GM19351 (cell line): ENCODE data around the gene DEFB108B.
"Not testable (repeated sequence)": the region's sequence is repeated elsewhere in the genome, so short reads cannot be mapped to it uniquely, and the experiment has no call there.

Experiments
- ATAC-seq: cut with Tn5 transposase; IDR thresholded peaks from one replicate; pipeline ENCODE4 v1.9.1; 2021; ENCODE audit warnings: mild to moderate bottlenecking, moderate library complexity; ENCODE audit not compliant: unreplicated experiment

Gene DEFB108B

DNA sequence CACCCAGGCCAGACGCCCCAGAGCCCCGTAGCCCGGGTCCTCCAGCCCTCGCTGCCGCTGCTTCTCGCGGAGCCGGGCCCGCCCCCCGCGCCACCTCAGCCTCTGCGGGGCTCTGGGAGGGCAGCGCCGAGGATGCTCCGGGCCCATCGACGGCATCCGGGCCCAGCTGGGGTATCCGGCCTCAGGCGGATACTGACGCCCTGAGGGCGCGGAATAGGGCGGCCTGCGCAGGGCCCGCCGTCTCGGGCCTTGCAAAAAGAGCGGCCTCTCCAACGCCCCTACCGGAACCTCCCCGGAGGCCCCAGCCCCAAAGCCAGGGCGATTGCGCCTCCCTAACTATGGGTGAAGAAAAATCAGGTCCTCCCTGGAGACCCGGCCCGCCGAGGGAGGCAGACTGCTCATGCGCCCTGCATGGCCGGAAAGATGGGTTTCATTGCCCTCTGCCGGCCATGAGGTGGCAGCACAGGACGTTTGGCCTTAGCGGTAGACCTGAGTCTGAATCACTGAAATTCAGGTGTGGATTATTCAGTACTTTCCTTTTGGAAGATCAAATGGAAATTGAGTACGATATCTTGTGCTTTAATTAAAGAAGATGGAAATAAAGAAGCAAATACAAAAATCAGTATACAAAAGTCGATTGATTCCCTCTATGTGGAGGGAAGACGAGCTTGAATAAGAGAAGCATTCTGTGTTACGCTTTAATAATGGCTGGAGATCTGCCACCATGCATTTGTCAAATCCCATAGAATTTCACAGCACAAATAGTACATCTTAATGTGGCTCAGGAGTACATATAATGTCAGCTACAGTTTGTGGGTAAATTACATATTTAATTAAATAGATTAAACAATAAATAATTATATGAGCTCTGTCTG lies 19.3 kb upstream of the DEFB108B start:
- ATAC-seq, result not testable (repeated sequence)

GRCh38 chr11:71821539-71821938 lies 11.5 kb upstream of the DEFB108B start:
- not testable (repeated sequence) for ATAC-seq

DNA sequence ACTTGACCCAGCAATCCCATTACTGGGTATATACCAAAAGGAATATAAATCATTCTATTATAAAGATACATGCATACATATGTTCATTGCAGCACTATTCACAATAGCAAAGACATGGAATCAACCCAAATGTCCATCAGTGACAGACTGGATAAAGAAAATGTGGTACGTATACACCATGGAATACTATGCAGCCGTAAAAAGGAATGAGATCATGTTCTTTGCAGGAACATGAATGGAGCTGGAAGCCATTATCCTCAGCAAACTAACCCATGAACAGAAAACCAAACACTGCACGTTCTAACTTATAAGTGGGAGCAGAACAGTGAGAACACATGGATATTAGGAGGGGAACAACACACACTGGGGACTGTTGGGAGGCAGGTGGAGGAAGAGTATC lies 3.8 kb upstream of the DEFB108B start:
- not testable (repeated sequence) for ATAC-seq

DNA sequence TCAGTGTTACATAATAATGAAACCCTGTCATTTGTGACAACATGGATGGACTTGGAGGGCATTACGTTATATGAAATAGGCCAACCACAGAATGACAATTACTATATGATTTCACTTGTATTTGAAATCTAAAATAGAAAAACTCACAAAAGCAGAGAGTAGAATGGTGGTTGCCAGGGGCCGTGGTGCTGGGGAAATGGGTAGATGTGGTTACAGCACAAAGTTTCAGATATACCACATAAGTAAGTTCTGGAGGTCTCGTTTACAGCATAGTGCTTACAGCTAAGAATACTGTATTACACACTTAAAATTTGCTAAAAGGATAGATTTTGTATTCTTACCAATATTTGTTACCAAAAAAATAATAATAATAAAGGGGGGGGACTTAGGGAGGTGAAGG lies 3.3 kb upstream of the DEFB108B start:
- not testable (repeated sequence) for ATAC-seq

DNA sequence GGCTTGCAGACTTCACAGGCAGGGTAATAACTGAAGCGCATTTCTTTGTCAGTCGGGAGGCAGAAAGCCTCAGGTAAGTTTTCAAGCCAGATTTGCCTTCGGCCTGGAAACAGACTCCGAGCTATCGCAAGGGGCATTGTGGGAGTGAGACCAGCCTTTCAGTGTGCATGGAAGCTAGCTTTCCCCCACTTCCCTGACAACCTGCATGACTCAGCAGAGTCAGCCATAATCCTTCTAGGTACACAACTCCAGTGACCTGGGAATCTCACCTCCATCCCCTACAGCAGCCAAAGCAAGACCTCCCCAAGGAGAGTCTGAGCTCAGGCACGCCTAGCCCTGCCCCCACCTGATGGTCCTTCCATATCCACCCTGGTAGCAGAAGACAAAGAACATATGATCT lies 9.7 kb downstream of the DEFB108B start:
- ATAC-seq, result not testable (repeated sequence)

DNA sequence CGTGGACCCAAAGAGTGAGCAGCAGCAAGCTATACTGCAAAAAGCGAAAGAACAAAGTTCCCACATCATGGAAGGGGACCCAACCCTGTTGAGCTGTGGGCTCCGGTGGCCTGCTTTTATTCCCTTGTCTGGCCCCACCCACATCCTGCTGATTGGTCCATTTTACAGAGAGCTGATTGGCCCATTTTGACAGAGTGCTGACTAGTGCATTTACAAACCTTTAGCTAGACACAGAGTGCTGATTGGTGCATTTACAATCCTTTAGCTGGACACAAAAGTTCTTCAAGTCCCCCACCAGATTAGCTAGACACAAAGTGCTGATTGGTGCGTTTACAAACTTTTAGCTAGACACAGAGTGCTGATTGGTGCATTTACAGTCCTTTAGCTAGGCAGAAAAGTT lies 10.4 kb downstream of the DEFB108B start:
- ATAC-seq, result not testable (repeated sequence)

DNA sequence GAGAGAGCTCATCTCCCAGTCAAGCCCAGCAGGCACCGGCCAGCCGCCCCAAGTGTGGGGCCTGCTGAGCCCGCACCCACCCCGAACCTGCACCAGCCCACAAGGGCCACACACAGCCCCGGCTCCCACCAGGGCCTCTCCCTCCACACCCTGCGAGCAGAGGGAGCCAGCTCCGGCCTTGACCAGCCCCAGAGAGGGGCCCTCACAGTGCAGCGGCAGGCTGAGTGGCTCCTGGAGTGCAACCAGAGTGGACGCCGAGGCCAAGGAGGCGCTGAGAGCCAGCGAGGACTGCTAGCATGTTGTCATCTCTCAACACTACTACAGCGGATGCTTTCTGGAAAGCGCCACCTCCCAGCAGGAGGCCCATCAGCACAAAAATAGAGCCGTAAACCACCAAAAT lies 10.9 kb downstream of the DEFB108B start:
- no peak for ATAC-seq

DNA sequence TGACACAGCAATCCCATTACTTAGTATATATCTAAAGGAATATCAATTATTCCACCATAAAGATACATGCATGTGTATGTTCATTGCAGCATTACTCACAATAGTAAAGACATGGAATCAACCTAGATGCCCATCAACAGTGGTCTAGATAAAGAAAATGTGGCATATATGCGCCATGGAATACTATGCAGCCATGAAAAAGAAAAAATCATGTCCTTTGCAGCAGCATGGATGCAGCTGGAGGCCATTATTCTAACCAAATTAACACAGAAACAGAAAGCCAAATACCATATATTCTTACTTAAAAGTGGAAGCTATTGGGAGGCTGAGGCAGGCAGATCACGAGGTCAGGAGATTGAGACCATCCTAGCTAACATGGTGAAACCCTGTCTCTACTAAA lies 20.9 kb downstream of the DEFB108B start:
- ATAC-seq, result not testable (repeated sequence)

- ATAC-seq, result not testable (repeated sequence)
These were observed 22.9 kb downstream of the DEFB108B start for GRCh38 chr11:71855880-71856279.

DNA sequence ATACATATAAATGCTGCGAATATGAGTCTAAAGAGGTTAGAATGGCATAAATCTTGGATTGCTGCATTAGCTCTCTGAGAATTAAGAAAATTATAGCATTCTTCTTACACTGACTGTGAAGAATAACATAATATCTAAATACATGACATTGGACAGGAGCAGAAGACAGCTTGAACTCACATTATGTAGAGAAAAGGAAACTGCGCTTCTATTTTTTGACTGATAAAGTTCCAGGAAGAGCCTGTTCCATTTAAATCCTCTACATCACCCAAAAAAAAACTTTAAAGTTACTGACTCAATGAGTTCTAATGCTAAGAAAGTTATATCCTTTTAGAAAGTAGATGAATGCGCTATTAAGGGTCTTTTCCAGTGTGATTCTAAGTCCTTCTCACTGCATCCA lies 27.8 kb downstream of the DEFB108B start:
- ATAC-seq, result not testable (repeated sequence)

DNA sequence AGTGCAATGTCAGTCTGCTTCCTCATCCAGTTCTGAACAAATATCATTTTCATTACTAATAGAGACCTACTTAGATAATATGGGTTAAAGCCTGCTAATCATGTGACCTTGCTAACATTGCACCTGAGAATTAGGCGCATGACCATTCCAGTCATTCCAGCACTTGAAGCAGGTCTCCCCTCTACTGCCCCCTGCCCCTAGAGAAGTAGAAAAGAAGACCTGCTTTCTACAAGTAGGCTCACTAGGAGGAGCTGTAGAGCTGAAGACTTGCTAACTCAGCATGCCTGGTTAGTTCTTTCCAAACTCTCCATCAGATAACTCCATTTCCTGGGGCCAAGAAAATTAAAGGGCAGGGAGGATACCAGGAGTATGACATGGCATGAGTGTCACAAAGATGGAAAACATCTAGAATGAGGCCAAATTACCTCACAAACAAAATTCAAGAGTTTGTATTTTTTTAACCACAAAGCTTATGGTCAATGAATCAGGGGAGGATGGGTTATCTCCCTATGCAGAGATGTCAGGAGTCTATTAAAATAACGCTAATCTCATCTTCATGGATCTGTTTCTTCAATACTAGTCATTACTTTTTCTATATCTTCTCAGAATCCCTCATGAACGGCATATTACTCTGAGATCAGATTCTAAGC lies 31.1 kb downstream of the DEFB108B start:
- not testable (repeated sequence) for ATAC-seq

DNA sequence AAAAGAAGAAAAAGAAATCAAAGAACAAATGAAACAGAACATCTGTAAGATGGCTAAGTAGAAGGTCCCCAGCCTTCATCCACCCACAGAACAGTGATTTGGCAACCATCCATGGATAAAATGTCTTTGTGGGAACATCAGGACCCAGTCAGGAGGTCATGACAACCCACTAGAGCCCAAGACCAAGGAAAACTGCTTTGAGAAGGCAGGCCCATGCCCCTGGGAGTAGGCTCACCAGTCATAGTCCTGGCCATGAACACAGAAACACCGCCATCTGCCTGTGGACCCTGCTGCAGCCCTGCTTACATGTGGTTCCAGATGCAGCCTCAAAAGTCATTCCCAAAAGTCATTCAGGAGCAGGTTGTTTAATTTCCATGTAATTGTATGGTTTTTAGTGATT lies 34.2 kb downstream of the DEFB108B start:
- not testable (repeated sequence) for ATAC-seq

DNA sequence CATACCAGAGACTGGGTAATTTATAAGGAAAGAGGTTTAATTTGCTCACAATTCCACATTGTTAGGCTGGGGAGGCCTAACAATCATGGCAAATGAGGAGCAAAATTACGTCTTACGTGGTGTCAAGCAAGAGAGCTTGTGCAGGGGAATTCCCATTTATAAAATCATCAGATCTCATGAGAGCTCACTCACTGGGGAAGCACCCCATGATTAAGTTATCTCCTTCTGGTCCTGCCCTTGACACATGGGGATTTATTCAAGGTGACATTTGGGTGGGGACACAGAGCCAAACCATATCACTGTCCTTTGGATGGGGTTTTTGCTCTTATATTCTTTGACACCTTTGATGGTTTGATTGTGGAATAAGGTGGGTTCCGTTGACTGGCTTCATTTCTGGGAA lies 36.9 kb downstream of the DEFB108B start:
- not testable (repeated sequence) for ATAC-seq

- ATAC-seq, result not testable (repeated sequence)
These were observed 37.7 kb downstream of the DEFB108B start for GRCh38 chr11:71870661-71871060.

DNA sequence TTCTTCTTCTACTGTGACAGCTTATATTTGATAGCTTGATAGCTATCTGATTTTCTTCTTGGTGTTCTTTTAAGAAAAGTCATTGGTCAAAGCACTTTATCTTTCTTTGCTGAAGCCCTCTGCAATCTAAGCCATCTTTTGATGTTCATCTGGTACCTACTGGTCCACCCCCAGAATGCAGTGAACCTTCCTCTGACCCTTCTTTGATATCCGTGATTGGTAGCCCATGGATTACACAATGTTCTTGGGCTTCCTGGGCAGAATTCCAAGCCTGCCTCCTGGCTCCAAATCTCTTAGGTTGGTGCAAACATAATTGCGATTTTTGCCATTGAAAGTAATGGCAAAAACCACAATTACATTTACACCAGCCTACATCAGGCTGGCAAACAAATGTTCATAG lies 43.3 kb downstream of the DEFB108B start:
- not testable (repeated sequence) for ATAC-seq

- not testable (repeated sequence) for ATAC-seq
These were observed 45.1 kb downstream of the DEFB108B start, which contains the start of gene DEFB131B for GRCh38 chr11:71878059-71878458. TSS of gene DEFB131B (plus strand) at chr11:71878453. CDS start at chr11:71878453, 0 bp downstream.

DNA sequence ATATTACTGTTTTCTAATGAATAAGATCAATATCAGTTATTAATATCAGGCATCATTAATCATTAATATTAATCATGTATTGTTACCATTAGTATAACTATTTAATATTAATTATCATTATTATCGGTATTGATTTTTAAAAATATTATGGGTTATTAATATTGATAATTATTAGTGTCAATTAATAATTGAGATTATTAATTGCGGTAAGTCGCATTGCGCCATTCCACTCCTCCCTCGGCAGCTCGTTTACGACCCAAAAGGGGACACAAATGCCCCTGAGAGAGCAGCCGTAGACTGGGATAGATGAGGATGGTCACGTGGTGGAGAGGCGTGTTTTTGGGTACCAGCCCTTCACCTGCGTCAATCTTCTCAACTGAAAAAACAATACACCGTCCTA lies 52.8 kb downstream of the DEFB108B start:
- ATAC-seq, result not testable (repeated sequence)
